ENCODE measurements around the gene SPAG9. TPM values are rescaled to one million over a fixed set of nuclear protein-coding genes. Genes with fewer than 3 reads are reported as not detected.

SPAG9 gene
- total RNA-seq, 1 experiment from 2014 or later, result 129 TPM

GRCh38 chr17:51152766-51153209 is 32.1 kb upstream of the SPAG9 start:
- DNase-seq, result no peak
- H3K4me1 Mint-ChIP-seq (ENCODE audit: low read depth, unreplicated experiment), result peaks cover 2% of the 10 kb centered on the region
- no peaks in the 10 kb centered on the region for H3K27me3 Mint-ChIP-seq (ENCODE audit: unreplicated experiment)
- H3K27ac Mint-ChIP-seq (ENCODE audit: unreplicated experiment), result no peak overlapping the region
- TF ChIP-seq CTCF (IDR thresholded peaks at IDR 0.05; ENCODE audit: unreplicated experiment), result no peak
- intact Hi-C loops (cut with micrococcal nuclease; ENCODE audit: unreplicated experiment), result loop anchor here (1.0 to 10.0 kb wide), 4 partner anchors 33 to 288 kb away; partner anchors contain the start of gene TOB1
- H3K9me3 Mint-ChIP-seq (ENCODE audit: low read depth, unreplicated experiment), result no peaks in the 10 kb centered on the region
- TSS peak; percentile 74 for BruUV-seq (replicated peaks)
- CTCF ChIA-PET, result interaction anchor here (0.7 to 2.2 kb wide), 9 partner anchors 13 to 287 kb away, joined by 3 to 37 read pairs (median 7); partner anchors contain the start of genes NME2, SPAG9 and TOB1
- H3K36me3 Mint-ChIP-seq (ENCODE audit: insufficient read depth, unreplicated experiment), result peaks cover 15% of the 10 kb centered on the region
- H3K4me3 Mint-ChIP-seq (ENCODE audit: low read depth, unreplicated experiment), result no peak overlapping the region

- intact Hi-C loops (cut with micrococcal nuclease; ENCODE audit: unreplicated experiment), result loop anchor here (10.0 kb wide), 2 partner anchors 96 to 286 kb away; partner anchors contain the start of gene TOB1
- peaks cover 11% of the 10 kb centered on the region for H3K4me1 Mint-ChIP-seq (ENCODE audit: low read depth, unreplicated experiment)
- no peaks in the 10 kb centered on the region for H3K9me3 Mint-ChIP-seq (ENCODE audit: low read depth, unreplicated experiment)
- DNase-seq, result no peak
- TF ChIP-seq CTCF (IDR thresholded peaks at IDR 0.05; ENCODE audit: unreplicated experiment), result no peak
- BruUV-seq (replicated peaks), result no TSS peak
- no peaks in the 10 kb centered on the region for H3K27me3 Mint-ChIP-seq (ENCODE audit: unreplicated experiment)
- no peak overlapping the region for H3K27ac Mint-ChIP-seq (ENCODE audit: unreplicated experiment)
- CTCF ChIA-PET, result no interaction called here
- H3K36me3 Mint-ChIP-seq (ENCODE audit: insufficient read depth, unreplicated experiment), result no peaks in the 10 kb centered on the region
- no peak overlapping the region for H3K4me3 Mint-ChIP-seq (ENCODE audit: low read depth, unreplicated experiment)
These were observed 30.3 kb upstream of the SPAG9 start for GRCh38 chr17:51150932-51151331.

GRCh38 chr17:51149163-51149562 is 28.5 kb upstream of the SPAG9 start:
- no TSS peak for BruUV-seq (replicated peaks)
- TF ChIP-seq CTCF (IDR thresholded peaks at IDR 0.05; ENCODE audit: unreplicated experiment), result no peak
- intact Hi-C loops (cut with micrococcal nuclease; ENCODE audit: unreplicated experiment), result no loop called here

GRCh38 chr17:51147650-51148049 is 27.0 kb upstream of the SPAG9 start:
- H3K36me3 Mint-ChIP-seq (ENCODE audit: insufficient read depth, unreplicated experiment), result no peaks in the 10 kb centered on the region
- intact Hi-C loops (cut with micrococcal nuclease; ENCODE audit: unreplicated experiment), result no loop called here
- no TSS peak for BruUV-seq (replicated peaks)
- no peak for DNase-seq
- CTCF ChIA-PET, result interaction anchor here (0.6 to 0.9 kb wide), 2 partner anchors 23 to 27 kb away, joined by 3 to 7 read pairs; partner anchors contain the start of gene SPAG9
- H3K9me3 Mint-ChIP-seq (ENCODE audit: low read depth, unreplicated experiment), result no peaks in the 10 kb centered on the region
- H3K27ac Mint-ChIP-seq (ENCODE audit: unreplicated experiment), result no peak overlapping the region
- no peak overlapping the region for H3K4me3 Mint-ChIP-seq (ENCODE audit: low read depth, unreplicated experiment)
- H3K27me3 Mint-ChIP-seq (ENCODE audit: unreplicated experiment), result no peaks in the 10 kb centered on the region
- peaks cover 24% of the 10 kb centered on the region for H3K4me1 Mint-ChIP-seq (ENCODE audit: low read depth, unreplicated experiment)
- TF ChIP-seq CTCF (IDR thresholded peaks at IDR 0.05; ENCODE audit: unreplicated experiment), result no peak

More at GRCh38 chr17:51149163-51149562, 28.5 kb upstream of the SPAG9 start:
- no peak overlapping the region for H3K27ac Mint-ChIP-seq (ENCODE audit: unreplicated experiment)
- DNase-seq, result no peak
- H3K4me1 Mint-ChIP-seq (ENCODE audit: low read depth, unreplicated experiment), result peaks cover 21% of the 10 kb centered on the region
- no peaks in the 10 kb centered on the region for H3K36me3 Mint-ChIP-seq (ENCODE audit: insufficient read depth, unreplicated experiment)
- H3K4me3 Mint-ChIP-seq (ENCODE audit: low read depth, unreplicated experiment), result no peak overlapping the region
- H3K9me3 Mint-ChIP-seq (ENCODE audit: low read depth, unreplicated experiment), result no peaks in the 10 kb centered on the region
- H3K27me3 Mint-ChIP-seq (ENCODE audit: unreplicated experiment), result no peaks in the 10 kb centered on the region
- CTCF ChIA-PET, result interaction anchor here (0.7 kb wide), 2 partner anchors 153 to 175 kb away, joined by 3 read pairs; no protein-coding TSS in a partner anchor

Data from Calu3 (cell line).